KOPT-K1 (cell line): ENCODE measurements around the gene LRRC59.
"Not testable (repeated sequence)": the region's sequence is repeated elsewhere in the genome, so short reads cannot be mapped to it uniquely, and the experiment has no call there.

ENCODE experiments used
- H3K27ac ChIP-seq: fragments of 200-600 bp; sonication (generic); 2 replicates; pipeline ENCODE4 v1.5.1; 2016; ENCODE audit warnings: antibody characterized with exemption, mild to moderate bottlenecking, low read depth, low read length; ENCODE audit not compliant: poor library complexity, severe bottlenecking
- H3K36me3 ChIP-seq: fragments of 200-600 bp; sonication (generic); 2 replicates; pipeline ENCODE4 v1.5.1; 2017; ENCODE audit warnings: antibody characterized with exemption, mild to moderate bottlenecking, low read length, moderate library complexity; ENCODE audit not compliant: insufficient read depth
- H3K9me3 ChIP-seq: fragments of 200-600 bp; sonication (generic); 2 replicates; pipeline ENCODE4 v1.5.1; 2017; ENCODE audit warnings: antibody characterized with exemption, low read length, mild to moderate bottlenecking; ENCODE audit not compliant: insufficient read depth, poor library complexity, severe bottlenecking

Gene LRRC59

GRCh38 chr17:50338645-50339044 lies 58.7 kb downstream of the LRRC59 start:
- H3K36me3 ChIP-seq = no peaks in the 10 kb centered on the region
- H3K27ac ChIP-seq = no peak overlapping the region
- H3K9me3 ChIP-seq = peaks cover 24% of the 10 kb centered on the region

GRCh38 chr17:50337956-50338355 lies 59.4 kb downstream of the LRRC59 start:
- no peak overlapping the region for H3K27ac ChIP-seq
- H3K9me3 ChIP-seq = peaks cover 24% of the 10 kb centered on the region
- no peaks in the 10 kb centered on the region for H3K36me3 ChIP-seq

GRCh38 chr17:50333291-50334057 lies 63.8 kb downstream of the LRRC59 start:
- H3K27ac ChIP-seq, H3K36me3 ChIP-seq, H3K9me3 ChIP-seq: not testable (repeated sequence)

GRCh38 chr17:50332196-50332595 lies 65.1 kb downstream of the LRRC59 start:
- Histone ChIP-seq H3K9me3 (no peaks in the 10 kb centered on the region), H3K36me3 (no peaks in the 10 kb centered on the region), H3K27ac (no peak overlapping the region)
